AG09309 (cell line): ENCODE measurements around the gene SCYL1.

Experiments
- DNase-seq: peaks from one replicate; pipeline ENCODE4 v3.0.0-alpha.2; 2010; ENCODE audit warnings: low read depth
- H3K4me3 ChIP-seq: 2 replicates; pipeline ENCODE4 v1.5.1; 2011; ENCODE audit warnings: mild to moderate bottlenecking, low read depth, low read length, moderate library complexity; ENCODE audit not compliant: control insufficient read depth
- TF ChIP-seq, protein P1 (sequence below): IDR thresholded peaks from 2 replicates; pipeline ENCODE4 v1.5.1; 2011; ENCODE audit warnings: mild to moderate bottlenecking, low read depth, low read length, inconsistent platforms; ENCODE audit not compliant: insufficient read depth, control insufficient read depth; ENCODE audit errors: missing control alignments

The SCYL1 gene

DNA sequence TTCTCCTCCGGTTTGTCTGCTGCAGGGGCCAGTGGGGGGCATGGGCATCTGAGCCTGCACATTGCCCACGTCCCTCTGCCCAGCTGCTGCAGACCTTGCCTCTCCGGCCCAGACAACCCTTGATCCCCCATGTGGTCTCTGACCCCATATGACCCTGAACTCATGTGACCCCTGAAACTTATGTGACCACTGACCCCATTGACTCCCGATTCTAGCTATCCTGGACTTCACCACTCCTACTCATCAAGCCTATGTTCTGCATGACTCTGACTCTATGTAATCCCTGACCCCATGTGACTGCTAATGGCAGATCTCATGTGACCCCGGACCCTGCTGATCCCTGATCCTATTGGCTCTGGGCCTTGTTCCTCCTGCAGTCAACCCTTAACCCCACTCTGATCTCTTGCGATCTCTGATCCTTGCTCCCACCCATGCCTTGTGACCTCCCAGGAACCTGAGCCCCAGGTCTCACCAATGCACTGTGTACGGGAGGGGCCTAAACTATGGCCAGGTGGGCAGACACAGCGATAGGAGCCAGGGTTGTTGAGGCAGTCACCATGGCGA is 27.6 kb downstream of the SCYL1 start:
- TF ChIP-seq, protein P1, sequence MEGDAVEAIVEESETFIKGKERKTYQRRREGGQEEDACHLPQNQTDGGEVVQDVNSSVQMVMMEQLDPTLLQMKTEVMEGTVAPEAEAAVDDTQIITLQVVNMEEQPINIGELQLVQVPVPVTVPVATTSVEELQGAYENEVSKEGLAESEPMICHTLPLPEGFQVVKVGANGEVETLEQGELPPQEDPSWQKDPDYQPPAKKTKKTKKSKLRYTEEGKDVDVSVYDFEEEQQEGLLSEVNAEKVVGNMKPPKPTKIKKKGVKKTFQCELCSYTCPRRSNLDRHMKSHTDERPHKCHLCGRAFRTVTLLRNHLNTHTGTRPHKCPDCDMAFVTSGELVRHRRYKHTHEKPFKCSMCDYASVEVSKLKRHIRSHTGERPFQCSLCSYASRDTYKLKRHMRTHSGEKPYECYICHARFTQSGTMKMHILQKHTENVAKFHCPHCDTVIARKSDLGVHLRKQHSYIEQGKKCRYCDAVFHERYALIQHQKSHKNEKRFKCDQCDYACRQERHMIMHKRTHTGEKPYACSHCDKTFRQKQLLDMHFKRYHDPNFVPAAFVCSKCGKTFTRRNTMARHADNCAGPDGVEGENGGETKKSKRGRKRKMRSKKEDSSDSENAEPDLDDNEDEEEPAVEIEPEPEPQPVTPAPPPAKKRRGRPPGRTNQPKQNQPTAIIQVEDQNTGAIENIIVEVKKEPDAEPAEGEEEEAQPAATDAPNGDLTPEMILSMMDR = no peak
- H3K4me3 ChIP-seq = no peak overlapping the region
- DNase-seq = no peak

GRCh38 chr11:65553301-65554001 is 28.6 kb downstream of the SCYL1 start:
- H3K4me3 ChIP-seq = no peak overlapping the region
- TF ChIP-seq, protein P1 = no peak
- DNase-seq = no peak

DNA sequence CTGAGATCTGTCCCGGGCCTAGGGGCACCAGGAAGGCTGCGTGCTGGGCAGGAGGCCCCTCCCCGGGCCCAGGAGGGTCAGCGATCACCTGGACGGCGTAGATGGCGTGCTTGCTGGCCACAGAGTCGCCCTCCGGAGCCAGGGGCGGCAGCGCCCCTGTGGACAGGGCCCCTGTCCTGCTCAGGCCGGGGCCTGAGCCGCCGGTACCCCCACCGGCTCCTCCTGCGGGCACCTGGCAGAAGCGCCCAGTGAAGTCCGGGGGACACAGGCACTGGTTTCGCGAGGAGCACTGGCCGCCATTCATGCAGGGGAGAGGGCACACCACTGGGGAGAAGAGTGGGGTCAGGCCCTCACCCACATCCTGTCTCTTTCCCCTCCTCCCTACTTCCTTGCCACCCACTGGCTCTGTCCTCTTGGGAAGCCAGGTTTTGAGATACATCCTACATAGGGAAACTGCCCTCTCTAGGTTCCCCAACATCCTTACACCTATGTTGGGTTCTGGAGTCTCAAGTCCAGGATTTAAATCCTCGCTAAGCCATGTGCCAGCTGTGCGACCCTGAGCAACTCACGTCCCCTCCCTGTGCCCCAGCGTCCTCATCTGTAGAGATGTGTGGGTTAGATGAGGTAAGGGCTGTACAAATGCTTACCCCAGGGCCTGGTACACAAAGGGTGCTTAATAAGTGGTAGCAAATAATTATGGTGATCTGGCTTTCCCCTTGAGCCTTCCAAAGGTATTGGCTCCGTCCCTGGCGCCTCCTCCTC is 29.4 kb downstream of the SCYL1 start:
- TF ChIP-seq, protein P1 = no peak
- DNase-seq = no peak

GRCh38 chr11:65554842-65555430 is 30.1 kb downstream of the SCYL1 start:
- TF ChIP-seq, protein P1 = no peak
- H3K4me3 ChIP-seq = no peak overlapping the region
- DNase-seq = no peak

More for the DNA sequence above, 29.4 kb downstream of the SCYL1 start:
- H3K4me3 ChIP-seq = no peak overlapping the region

- TF ChIP-seq, protein P1 = no peak
- DNase-seq = peak; percentile 64
- no peak overlapping the region; the same call in none of the 2 replicates for H3K4me3 ChIP-seq
Measured at GRCh38 chr11:65555693-65556231, 30.9 kb downstream of the SCYL1 start.
